NB4 (cell line): ENCODE results near the gene KIRREL3.

Source experiments
- MAX ChIP-seq: IDR thresholded peaks from 2 replicates; pipeline ENCODE4 v1.6.1; 2011; ENCODE audit warnings: low read depth, low read length
- MYC ChIP-seq: IDR thresholded peaks from 2 replicates; pipeline ENCODE4 v1.6.1; 2011; ENCODE audit warnings: low read depth, low read length
- POLR2A ChIP-seq: IDR thresholded peaks from 2 replicates; pipeline ENCODE4 v1.6.1; 2011; ENCODE audit warnings: mild to moderate bottlenecking; ENCODE audit not compliant: insufficient read length; ENCODE audit errors: extremely low read depth
- TF ChIP-seq, protein P1 (sequence below): IDR thresholded peaks from one replicate; pipeline ENCODE4 v1.5.1; 2012; ENCODE audit warnings: low read depth, low read length

- TF ChIP-seq POLR2A: no peak
- TF ChIP-seq, protein P1, sequence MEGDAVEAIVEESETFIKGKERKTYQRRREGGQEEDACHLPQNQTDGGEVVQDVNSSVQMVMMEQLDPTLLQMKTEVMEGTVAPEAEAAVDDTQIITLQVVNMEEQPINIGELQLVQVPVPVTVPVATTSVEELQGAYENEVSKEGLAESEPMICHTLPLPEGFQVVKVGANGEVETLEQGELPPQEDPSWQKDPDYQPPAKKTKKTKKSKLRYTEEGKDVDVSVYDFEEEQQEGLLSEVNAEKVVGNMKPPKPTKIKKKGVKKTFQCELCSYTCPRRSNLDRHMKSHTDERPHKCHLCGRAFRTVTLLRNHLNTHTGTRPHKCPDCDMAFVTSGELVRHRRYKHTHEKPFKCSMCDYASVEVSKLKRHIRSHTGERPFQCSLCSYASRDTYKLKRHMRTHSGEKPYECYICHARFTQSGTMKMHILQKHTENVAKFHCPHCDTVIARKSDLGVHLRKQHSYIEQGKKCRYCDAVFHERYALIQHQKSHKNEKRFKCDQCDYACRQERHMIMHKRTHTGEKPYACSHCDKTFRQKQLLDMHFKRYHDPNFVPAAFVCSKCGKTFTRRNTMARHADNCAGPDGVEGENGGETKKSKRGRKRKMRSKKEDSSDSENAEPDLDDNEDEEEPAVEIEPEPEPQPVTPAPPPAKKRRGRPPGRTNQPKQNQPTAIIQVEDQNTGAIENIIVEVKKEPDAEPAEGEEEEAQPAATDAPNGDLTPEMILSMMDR: no peak
- no peak for TF ChIP-seq MYC
- TF ChIP-seq MAX: no peak
These were observed 440.3 kb downstream of the KIRREL3 start for GRCh38 chr11:126560221-126560620.
